Measurements from ENCODE around the gene PLCB2.
A peak's percentile ranks its signal among the peaks of the same experiment; 100 is the strongest.

PLCB2 gene

GRCh38 chr15:40340038-40340739 is 32.5 kb upstream of the PLCB2 start:
- no peak for DNase-seq (ENCODE audit: low read depth in 3 of 3)

DNA sequence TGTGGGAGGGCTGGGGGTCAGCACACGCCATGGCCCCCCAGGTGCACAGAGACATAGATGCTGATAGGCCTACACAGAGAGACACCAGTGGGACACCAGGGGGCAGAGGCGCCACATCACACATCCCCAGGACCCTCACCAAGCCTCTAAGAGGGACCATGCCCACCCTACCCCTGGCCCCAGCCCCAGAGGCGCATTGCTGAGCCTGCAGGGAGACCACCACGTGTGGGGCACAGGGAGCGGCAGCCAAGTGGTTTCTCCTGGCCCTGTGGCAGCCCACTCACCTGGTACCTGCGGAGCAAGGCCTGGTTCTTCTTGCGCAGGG is 31.8 kb upstream of the PLCB2 start:
- DNase-seq (ENCODE audit: low read depth in 3 of 3): no peak

GRCh38 chr15:40338921-40339620 is 31.3 kb upstream of the PLCB2 start:
- no peak for DNase-seq (ENCODE audit: low read depth in 3 of 3)

DNA sequence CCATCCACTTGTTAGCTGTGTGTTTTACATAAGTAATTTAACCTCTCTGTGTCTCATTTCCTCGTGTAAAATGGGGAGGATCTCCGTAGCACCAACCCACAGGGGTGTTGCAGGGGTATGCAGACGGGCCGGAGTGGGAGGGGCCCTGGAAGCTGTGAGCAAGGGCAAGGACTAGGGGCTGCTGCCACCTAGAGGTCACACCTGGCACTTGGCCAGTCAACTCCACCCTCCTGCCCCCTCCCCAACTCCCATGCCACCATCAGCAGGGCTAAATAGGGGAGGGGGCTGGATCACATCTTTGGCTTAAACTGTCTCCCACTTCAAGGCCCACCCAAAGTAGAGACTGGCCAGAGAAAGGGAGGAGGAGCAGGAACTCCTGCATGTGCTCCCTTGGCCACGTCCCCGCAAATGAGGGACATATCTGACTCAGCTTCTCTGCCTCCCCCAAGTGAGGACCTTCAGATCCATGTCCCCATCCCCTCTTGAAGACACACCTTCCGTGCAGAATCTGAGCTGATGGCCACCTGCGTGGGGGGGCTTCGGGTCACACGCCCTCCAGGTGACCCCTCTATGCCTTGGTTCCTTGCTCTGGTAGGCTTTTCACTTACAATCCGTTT is 30.4 kb upstream of the PLCB2 start:
- DNase-seq (ENCODE audit: low read depth in 3 of 3): peak; percentile 51 to 77 (median 53)

GRCh38 chr15:40337597-40337996 is 29.9 kb upstream of the PLCB2 start:
- no peak for DNase-seq (ENCODE audit: low read depth in 3 of 3)

DNA sequence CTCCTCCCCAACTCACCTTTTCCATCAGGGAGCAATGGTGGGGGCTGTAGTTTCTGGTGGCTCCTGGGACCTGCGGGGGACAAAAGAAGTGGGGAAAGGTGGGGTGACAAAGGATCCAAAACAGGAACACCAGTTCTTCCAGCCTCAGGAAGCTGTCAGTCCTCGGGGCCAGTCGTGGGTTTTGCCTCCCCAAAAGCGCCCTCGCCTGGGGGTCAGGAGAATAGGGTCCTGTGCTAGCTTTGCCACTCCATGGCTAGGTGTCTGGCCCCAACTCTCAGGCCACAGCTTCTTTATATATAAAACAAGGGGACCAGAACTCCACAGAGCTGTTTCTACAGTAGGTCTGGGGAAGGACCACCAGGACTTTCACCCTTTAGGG is 29.0 kb upstream of the PLCB2 start:
- no peak for DNase-seq (ENCODE audit: low read depth in 3 of 3)

- DNase-seq (ENCODE audit: low read depth in 3 of 3): no peak
Measured at GRCh38 chr15:40335938-40336743, 28.4 kb upstream of the PLCB2 start.

DNA sequence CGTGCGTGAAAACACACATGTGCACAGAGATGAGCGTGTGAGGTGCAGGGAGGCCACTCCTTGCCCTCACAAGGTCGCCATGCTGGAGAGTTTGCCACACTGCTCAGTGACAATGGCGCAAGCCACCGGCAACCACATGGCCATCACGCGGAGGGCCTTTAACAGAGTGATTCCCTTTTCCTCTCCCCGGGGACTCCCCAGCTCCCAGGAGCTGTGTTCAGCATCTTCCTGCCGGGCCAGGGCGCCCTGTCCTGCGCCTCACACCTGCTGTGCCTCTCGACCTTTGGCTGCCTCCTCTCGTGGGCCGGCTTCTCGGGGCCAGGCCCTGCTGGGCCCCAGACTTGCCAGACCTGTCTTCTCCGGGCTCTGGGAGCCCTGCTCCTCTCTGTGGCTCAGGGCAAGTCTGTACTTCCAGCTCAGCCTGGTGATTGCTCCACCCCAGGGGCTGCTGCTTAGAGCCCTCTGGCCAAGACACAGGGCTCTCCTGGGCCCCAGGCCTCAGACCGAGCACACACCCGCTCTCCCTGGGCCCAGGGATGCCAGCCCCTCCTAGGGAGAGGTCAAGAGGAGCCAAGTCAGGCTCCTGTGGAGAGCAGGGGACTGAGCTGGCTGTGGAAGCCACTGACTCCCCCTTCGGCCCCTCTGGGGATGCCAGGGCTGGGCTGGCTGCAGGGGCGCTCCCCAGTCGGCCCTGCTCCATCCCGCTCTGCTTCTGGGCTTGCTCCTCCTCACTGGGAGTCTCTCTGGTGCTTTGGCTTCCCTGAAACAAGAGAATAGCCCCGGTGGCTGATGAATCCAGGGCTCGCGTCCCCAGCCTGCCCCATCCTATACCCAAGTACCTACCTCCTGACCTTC is 27.4 kb upstream of the PLCB2 start:
- DNase-seq (ENCODE audit: low read depth in 3 of 3): no peak

GRCh38 chr15:40334541-40334940 is 26.8 kb upstream of the PLCB2 start:
- DNase-seq (ENCODE audit: low read depth in 3 of 3): no peak

DNA sequence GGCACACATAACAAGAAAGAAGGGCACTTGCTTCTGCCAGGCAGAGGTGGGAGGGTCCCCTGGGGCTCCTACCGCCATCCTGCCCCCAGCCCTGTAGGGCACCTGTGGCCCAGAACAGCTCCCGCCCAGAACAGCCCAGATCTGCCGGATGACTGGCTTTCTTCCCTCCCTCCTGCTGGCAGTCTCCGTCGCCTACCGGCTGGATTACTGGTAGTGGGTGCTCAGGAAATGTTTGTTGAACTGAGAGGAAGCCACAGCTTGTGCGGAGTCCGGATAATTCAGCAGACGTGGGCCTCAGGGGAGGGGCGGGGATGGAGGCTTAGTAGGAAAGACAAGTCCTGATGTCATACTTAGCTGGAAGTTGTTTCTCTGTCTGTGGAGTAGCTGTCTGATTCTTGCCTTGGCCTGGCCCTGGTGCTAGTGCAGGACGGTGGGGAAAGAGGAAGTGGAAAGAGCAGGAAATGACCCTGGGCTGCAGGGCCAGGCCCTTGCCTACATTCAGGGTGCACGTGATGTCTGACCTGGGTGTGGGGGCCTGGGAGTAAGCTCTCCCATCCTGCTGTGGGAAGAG is 26.3 kb upstream of the PLCB2 start:
- peak in 1 of 3 experiments; percentile 30 for DNase-seq (ENCODE audit: low read depth in 3 of 3)

- no peak for DNase-seq (ENCODE audit: low read depth in 3 of 3)
Measured at GRCh38 chr15:40332113-40332781, 24.5 kb upstream of the PLCB2 start.

- DNase-seq (ENCODE audit: low read depth in 3 of 3): no peak
Measured at GRCh38 chr15:40331637-40332036, 23.9 kb upstream of the PLCB2 start.

DNA sequence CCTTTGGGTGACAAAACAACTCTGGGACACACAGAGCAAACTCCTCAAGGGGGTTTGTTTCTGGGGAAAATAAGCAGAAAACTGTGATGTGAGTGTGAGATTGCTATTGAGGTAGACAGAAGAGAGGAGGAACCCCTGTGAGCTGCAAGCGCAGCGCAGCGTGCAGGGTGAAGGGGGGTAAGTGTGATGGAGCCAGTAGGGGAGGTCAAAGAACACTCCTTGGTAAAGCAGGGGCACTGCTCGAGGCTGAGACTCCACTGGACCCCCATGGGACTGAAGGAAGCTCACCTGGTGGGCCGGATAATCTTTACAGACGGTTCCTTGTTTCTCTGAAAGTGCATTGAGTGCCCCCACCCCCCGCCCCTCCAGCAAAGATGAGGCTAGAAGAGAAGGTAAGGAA is 23.3 kb upstream of the PLCB2 start:
- no peak for DNase-seq (ENCODE audit: low read depth in 3 of 3)

DNA sequence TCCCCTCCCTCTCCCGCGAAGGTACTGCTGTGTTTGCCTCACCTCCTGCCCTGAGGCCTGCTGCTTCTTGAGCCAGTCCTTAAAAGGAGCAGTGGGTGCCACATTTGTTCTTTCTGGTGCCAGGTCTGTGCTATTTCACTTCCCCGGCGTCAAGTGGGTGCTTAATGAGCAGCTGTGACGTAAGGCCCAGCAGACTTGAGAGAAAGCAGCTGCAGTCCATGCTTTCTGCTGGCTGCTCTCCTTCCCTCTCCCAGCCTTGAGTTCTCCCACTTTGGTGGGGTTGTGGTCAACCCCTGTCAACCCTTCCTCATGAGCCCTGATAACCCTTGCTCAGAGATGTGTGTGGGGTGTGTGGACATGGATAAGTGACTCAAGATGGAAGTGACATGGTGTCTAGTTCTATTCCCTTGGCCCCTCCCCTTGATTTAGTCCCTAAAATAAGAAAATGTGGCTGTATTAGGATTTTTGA is 22.7 kb upstream of the PLCB2 start:
- DNase-seq (ENCODE audit: low read depth in 3 of 3): no peak

DNA sequence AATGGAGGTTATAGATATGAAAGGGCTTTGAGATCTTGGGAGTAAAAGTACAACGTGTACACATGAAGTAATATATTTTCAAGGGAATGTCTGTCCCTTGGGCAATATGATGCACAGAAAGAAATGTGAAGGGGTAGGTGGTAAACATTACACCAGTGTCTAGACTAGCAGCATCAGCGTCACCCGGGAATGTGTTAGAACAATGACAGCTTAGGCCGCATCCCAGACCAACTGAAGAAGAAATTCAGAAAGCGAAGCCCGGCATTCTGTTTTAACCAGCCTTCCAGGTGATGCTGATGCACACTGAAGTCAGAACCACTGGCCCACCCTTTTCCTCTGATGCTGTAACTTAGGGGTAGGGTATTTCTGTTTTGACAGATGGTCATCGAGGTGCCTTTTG is 22.1 kb upstream of the PLCB2 start:
- no peak for DNase-seq (ENCODE audit: low read depth in 3 of 3)

DNA sequence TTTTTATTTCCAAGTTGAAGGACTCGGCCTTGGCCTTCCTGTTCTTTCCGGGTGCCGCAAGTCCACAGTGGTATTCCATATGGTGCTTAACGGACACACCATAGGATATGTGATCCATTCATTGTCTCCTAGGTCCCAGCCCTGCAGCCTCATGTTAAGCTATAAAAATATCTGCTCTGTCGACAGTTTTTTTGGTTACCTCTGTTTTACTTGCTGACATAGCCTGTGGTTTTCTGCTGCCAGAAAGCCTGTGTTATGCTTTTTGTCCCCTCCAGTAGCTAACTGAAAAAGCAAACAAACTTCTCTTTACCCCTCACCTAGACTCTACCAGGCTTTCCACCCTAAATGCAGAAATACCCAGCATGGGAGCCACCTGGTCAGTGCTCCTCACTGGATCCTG is 21.0 kb upstream of the PLCB2 start:
- no peak for DNase-seq (ENCODE audit: low read depth in 3 of 3)

GRCh38 chr15:40328176-40328575 is 20.4 kb upstream of the PLCB2 start:
- no peak for DNase-seq (ENCODE audit: low read depth in 3 of 3)

DNA sequence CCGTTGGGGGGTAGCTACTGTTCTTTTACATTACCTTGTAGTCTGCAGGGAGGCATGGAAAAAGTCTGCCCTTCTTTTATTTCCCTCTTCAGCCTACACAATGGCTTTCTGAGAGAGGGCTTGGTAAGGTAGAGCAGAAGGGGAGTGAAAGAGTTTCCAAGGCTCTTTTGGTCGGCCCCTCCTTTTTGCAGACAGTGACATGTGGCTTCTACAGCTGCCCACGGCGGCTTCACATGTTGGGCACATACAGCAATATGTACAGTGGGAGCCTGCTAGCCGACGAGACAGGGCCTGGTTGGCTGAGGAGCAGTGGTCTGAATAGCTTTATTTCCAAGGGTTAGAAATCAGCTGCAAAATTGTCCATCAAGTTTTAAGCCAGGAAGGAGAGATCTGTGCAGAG is 19.7 kb upstream of the PLCB2 start:
- DNase-seq (ENCODE audit: low read depth in 3 of 3): no peak

- DNase-seq (ENCODE audit: low read depth in 3 of 3): no peak
Measured at GRCh38 chr15:40325700-40326099, 18.0 kb upstream of the PLCB2 start.

DNA sequence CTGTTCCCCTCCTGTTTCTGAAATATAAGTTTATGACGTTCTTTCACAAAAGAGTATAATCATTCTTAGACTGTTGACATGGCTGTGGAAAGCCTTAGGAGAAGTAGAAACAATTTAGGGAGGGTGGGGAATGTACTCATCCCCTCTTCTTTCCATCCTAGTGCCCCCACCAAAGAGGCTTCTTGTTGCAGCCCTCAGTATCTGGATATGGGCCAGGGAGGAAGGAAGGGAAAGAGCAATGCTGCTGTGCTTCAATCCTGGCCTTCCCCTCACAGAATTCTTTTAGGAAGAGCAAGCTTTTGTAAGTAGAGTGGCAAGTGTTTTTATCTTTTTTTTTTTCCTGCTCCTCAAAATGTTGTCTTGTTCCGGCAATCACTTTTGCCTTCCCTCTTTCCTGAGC is 17.5 kb upstream of the PLCB2 start:
- DNase-seq (ENCODE audit: low read depth in 3 of 3): no peak

Measured in stimulated activated CD4-positive, alpha-beta T cell treated with anti-CD3 and anti-CD28 coated beads, TNF-alpha, amount 100 ng/mL, for 24 hours (primary cell).